ENCODE data around the gene ECSIT.

The ECSIT gene

GRCh38 chr19:11505032-11505503 lies 23.9 kb downstream of the ECSIT start:
- Histone ChIP-seq H3K27me3 (ENCODE audit: insufficient read depth, poor library complexity, severe bottlenecking) (no peaks in the 10 kb centered on the region), H3K4me3 (replicated peaks; ENCODE audit: insufficient read depth, low read length) (peak overlapping the region; percentile 92), H3K27ac (replicated peaks) (peak overlapping the region; percentile 53)
- DNase-seq (ENCODE audit: low read depth in 1 of 2, low spot score in 1 of 2): peak; percentile 89 to 96
- TF ChIP-seq REST (IDR thresholded peaks at IDR 0.05; ENCODE audit: insufficient replicate concordance, low read depth) (no peak), GABPA (IDR thresholded peaks at IDR 0.05; ENCODE audit: low read depth) (no peak), SPI1 (IDR thresholded peaks at IDR 0.05; ENCODE audit: borderline replicate concordance, low read depth) (no peak), POLR2AphosphoS5 (IDR thresholded peaks at IDR 0.05; ENCODE audit: low read depth) (no peak)
- TF ChIP-seq, protein P1, sequence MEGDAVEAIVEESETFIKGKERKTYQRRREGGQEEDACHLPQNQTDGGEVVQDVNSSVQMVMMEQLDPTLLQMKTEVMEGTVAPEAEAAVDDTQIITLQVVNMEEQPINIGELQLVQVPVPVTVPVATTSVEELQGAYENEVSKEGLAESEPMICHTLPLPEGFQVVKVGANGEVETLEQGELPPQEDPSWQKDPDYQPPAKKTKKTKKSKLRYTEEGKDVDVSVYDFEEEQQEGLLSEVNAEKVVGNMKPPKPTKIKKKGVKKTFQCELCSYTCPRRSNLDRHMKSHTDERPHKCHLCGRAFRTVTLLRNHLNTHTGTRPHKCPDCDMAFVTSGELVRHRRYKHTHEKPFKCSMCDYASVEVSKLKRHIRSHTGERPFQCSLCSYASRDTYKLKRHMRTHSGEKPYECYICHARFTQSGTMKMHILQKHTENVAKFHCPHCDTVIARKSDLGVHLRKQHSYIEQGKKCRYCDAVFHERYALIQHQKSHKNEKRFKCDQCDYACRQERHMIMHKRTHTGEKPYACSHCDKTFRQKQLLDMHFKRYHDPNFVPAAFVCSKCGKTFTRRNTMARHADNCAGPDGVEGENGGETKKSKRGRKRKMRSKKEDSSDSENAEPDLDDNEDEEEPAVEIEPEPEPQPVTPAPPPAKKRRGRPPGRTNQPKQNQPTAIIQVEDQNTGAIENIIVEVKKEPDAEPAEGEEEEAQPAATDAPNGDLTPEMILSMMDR (IDR thresholded peaks at IDR 0.05; ENCODE audit: insufficient read depth, low read length): no peak

- H3K27ac ChIP-seq (replicated peaks): no peak overlapping the region
- DNase-seq (ENCODE audit: low read depth in 1 of 2, low spot score in 1 of 2): no peak
- peak overlapping the region; percentile 92 for H3K4me3 ChIP-seq (replicated peaks; ENCODE audit: insufficient read depth, low read length)
- no peaks in the 10 kb centered on the region for H3K27me3 ChIP-seq (ENCODE audit: insufficient read depth, poor library complexity, severe bottlenecking)
- TF ChIP-seq REST (IDR thresholded peaks at IDR 0.05; ENCODE audit: insufficient replicate concordance, low read depth) (no peak), POLR2AphosphoS5 (IDR thresholded peaks at IDR 0.05; ENCODE audit: low read depth) (no peak), GABPA (IDR thresholded peaks at IDR 0.05; ENCODE audit: low read depth) (no peak), SPI1 (IDR thresholded peaks at IDR 0.05; ENCODE audit: borderline replicate concordance, low read depth) (no peak)
- TF ChIP-seq, protein P1 (IDR thresholded peaks at IDR 0.05; ENCODE audit: insufficient read depth, low read length): no peak
Observed at GRCh38 chr19:11504502-11505031, 24.4 kb downstream of the ECSIT start.

DNA sequence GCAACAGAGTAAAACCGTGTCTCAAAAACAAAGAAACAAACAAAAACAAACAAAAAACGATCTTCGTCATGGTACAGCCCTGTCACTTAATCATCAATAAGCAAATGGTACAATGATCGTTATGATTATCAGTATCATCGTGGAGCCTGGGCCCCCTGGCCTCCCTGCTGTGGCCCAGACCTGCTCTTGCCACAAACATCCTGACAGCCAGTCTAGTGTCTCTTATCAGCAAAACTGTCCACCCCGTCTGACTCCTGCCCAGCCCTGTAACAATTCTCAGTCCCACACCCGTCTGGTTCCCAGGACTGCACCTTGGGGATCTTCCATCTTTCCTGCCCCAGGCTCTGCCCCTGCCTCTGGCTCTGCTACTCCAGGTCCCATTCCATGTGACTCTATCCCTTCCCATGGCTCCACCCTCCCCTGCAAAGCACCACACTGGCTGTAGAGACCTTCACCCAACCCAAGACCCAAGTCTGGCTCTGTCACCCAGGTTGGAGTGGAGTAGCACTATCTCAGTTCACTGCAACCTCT lies 29.0 kb downstream of the ECSIT start:
- no peaks in the 10 kb centered on the region for H3K27me3 ChIP-seq (ENCODE audit: insufficient read depth, poor library complexity, severe bottlenecking)
- H3K4me3 ChIP-seq (replicated peaks; ENCODE audit: insufficient read depth, low read length): no peak overlapping the region
- no peak overlapping the region for H3K27ac ChIP-seq (replicated peaks)
- no peak for DNase-seq (ENCODE audit: low read depth in 1 of 2, low spot score in 1 of 2)
- TF ChIP-seq REST (IDR thresholded peaks at IDR 0.05; ENCODE audit: insufficient replicate concordance, low read depth) (no peak), POLR2AphosphoS5 (IDR thresholded peaks at IDR 0.05; ENCODE audit: low read depth) (no peak), SPI1 (IDR thresholded peaks at IDR 0.05; ENCODE audit: borderline replicate concordance, low read depth) (no peak), GABPA (IDR thresholded peaks at IDR 0.05; ENCODE audit: low read depth) (no peak)
- TF ChIP-seq, protein P1 (IDR thresholded peaks at IDR 0.05; ENCODE audit: insufficient read depth, low read length): no peak
